ENCODE results near the gene HDAC7. TPM values are rescaled to one million over a fixed set of nuclear protein-coding genes. Genes with fewer than 3 reads are reported as not detected.

HDAC7 gene
- total RNA-seq, 1 donor from 2014 or later, result 253 TPM

DNA sequence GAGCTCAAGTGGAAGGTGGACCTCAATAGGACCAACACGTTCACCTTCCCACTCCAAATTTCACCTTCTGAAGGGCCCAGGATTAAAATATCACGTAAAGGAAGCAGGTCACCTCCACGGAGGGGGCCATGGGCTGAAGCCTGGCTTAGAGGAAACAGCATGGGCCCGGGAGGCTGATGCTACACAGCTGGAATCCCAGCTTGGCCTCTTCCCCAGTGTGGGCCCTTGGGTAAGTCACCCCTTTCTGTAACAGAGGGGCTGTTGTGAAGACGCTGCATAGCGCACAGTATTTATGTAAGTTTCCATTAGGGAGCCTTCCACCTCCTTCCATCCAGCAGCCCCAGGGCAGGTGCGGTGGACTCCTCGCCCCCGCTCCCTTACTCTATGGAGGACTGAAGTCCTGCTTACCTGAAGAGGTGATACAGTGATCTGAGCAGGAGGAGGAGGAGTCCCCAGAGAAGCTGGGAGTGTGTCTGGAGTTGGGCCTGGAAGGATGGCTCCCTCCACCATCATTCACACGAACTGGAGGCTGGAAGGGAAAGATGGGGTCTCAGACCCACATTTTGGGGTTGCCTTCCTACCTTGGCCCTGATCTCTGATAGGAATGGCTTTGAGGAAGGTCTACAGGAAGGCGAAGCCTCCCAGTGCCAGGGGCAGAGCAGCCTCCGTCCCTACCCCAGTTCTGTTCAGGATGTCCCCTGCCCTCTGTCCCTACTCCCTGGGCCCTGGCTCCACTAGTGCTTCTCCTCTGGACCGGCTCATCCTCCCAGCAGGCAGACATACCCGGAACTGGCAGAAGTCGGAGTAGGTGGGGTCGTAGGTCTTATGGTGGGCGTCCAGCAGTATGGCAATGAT is 37.2 kb upstream of the HDAC7 start:
- H3K9me3 Mint-ChIP-seq, result no peaks in the 10 kb centered on the region
- H3K36me3 Mint-ChIP-seq (ENCODE audit: low read depth), result peaks cover 91% of the 10 kb centered on the region
- H3K4me1 Mint-ChIP-seq (ENCODE audit: low read depth), result peaks cover 38% of the 10 kb centered on the region
- no peak overlapping the region for H3K4me3 Mint-ChIP-seq (ENCODE audit: low read depth)
- peak overlapping the region; percentile 99 for H3K27ac Mint-ChIP-seq
- no peaks in the 10 kb centered on the region for H3K27me3 Mint-ChIP-seq (ENCODE audit: low read depth)
- intact Hi-C loops (cut with micrococcal nuclease), result no loop called here
- no peak for DNase-seq (ENCODE audit: low spot score)

GRCh38 chr12:47856094-47856493 is 36.4 kb upstream of the HDAC7 start:
- no peak for DNase-seq (ENCODE audit: low spot score)
- Mint-ChIP-seq H3K9me3 (no peaks in the 10 kb centered on the region), H3K4me1 (ENCODE audit: low read depth) (peaks cover 38% of the 10 kb centered on the region), H3K27ac (peak overlapping the region; percentile 25), H3K36me3 (ENCODE audit: low read depth) (peaks cover 91% of the 10 kb centered on the region), H3K4me3 (ENCODE audit: low read depth) (no peak overlapping the region), H3K27me3 (ENCODE audit: low read depth) (no peaks in the 10 kb centered on the region)
- intact Hi-C loops (cut with micrococcal nuclease), result no loop called here

DNA sequence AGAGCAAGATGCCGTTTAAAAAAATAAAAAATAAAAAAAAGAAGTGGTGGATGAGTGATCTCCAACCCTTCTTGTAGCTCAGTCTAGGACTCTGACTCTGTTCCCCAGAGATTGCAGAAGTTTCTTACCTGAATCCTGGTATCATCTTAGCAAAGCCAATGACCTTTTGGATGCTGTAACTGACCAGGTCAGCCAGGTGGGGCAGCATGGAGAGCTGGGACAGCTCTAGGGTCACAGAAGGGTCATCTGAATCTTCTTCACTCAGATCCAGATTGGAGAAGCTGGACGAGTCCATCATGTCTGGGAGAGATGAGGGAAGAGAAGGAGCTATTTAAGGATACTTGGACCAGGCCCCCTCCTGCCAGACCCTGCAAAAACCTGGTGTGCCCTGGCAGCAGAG is 35.8 kb upstream of the HDAC7 start:
- Mint-ChIP-seq H3K27ac (no peak overlapping the region), H3K4me1 (ENCODE audit: low read depth) (peaks cover 36% of the 10 kb centered on the region)
- intact Hi-C loops (cut with micrococcal nuclease), result no loop called here

GRCh38 chr12:47854531-47854930 is 34.8 kb upstream of the HDAC7 start:
- intact Hi-C loops (cut with micrococcal nuclease), result no loop called here
- peaks cover 90% of the 10 kb centered on the region for H3K36me3 Mint-ChIP-seq (ENCODE audit: low read depth)
- H3K4me3 Mint-ChIP-seq (ENCODE audit: low read depth), result no peak overlapping the region
- no peaks in the 10 kb centered on the region for H3K9me3 Mint-ChIP-seq
- no peaks in the 10 kb centered on the region for H3K27me3 Mint-ChIP-seq (ENCODE audit: low read depth)
- DNase-seq (ENCODE audit: low spot score), result no peak
- H3K27ac Mint-ChIP-seq, result peak overlapping the region; percentile 17
- peaks cover 29% of the 10 kb centered on the region for H3K4me1 Mint-ChIP-seq (ENCODE audit: low read depth)

More for the DNA sequence above, 35.8 kb upstream of the HDAC7 start:
- no peak overlapping the region for H3K4me3 Mint-ChIP-seq (ENCODE audit: low read depth)
- no peaks in the 10 kb centered on the region for H3K9me3 Mint-ChIP-seq
- peaks cover 91% of the 10 kb centered on the region for H3K36me3 Mint-ChIP-seq (ENCODE audit: low read depth)
- no peak for DNase-seq (ENCODE audit: low spot score)
- no peaks in the 10 kb centered on the region for H3K27me3 Mint-ChIP-seq (ENCODE audit: low read depth)

GRCh38 chr12:47852096-47852571 is 32.4 kb upstream of the HDAC7 start:
- Mint-ChIP-seq H3K27ac (peak overlapping the region; percentile 61), H3K27me3 (ENCODE audit: low read depth) (no peaks in the 10 kb centered on the region), H3K4me3 (ENCODE audit: low read depth) (no peak overlapping the region), H3K4me1 (ENCODE audit: low read depth) (peaks cover 20% of the 10 kb centered on the region), H3K36me3 (ENCODE audit: low read depth) (peaks cover 85% of the 10 kb centered on the region), H3K9me3 (no peaks in the 10 kb centered on the region)
- DNase-seq (ENCODE audit: low spot score), result no peak
- intact Hi-C loops (cut with micrococcal nuclease), result no loop called here

- intact Hi-C loops (cut with micrococcal nuclease), result no loop called here
- H3K27me3 Mint-ChIP-seq (ENCODE audit: low read depth), result no peaks in the 10 kb centered on the region
- H3K9me3 Mint-ChIP-seq, result no peaks in the 10 kb centered on the region
- no peak for DNase-seq (ENCODE audit: low spot score)
- H3K4me1 Mint-ChIP-seq (ENCODE audit: low read depth), result peaks cover 20% of the 10 kb centered on the region
- peaks cover 85% of the 10 kb centered on the region for H3K36me3 Mint-ChIP-seq (ENCODE audit: low read depth)
- no peak overlapping the region for H3K4me3 Mint-ChIP-seq (ENCODE audit: low read depth)
- peak overlapping the region; percentile 61 for H3K27ac Mint-ChIP-seq
Observed at GRCh38 chr12:47851303-47851952, 31.7 kb upstream of the HDAC7 start.

DNA sequence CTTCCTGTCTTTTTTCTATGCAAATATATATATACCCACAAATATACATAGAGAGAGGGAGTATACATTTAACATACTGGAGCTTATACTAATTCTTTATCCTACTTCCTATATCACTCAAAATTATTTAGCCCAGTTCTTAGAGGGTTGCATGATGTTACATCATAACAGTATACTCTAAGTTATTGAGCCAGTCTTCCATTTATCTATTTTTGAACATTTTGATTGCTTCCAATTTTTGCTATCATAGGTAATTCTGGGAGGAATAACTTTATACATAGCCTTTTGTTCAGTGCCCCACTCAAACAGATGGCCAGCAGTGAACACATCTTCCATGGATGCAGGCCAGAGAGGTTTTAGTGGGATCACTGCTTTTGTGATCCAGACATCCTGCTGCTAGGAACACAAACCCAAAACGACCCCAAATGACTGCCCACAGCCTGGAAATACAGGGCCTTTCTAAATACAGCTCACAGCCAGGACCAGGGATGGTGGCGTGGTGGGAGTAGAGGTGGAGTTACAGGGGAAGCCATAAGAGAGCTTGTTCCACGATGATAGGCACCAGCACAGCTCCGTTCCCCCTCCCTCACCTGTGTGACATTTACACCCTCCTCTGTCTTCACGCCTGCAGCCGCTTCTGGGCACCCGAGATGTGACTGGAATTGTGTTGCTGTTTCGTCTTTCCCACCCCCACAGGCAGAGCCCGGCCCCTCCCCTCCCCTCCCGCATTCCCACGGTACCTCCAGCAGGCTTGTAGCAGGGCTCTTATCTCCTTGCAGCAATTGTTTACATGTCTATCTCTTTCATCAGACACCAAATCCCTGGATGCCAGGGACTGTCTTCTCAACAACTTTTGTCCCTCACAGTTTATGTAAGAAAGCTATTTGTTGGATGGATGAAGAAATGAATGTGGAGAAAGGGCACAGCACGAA is 30.7 kb upstream of the HDAC7 start:
- no peaks in the 10 kb centered on the region for H3K9me3 Mint-ChIP-seq
- no peak overlapping the region for H3K4me3 Mint-ChIP-seq (ENCODE audit: low read depth)
- peaks cover 85% of the 10 kb centered on the region for H3K36me3 Mint-ChIP-seq (ENCODE audit: low read depth)
- no peak for DNase-seq (ENCODE audit: low spot score)
- intact Hi-C loops (cut with micrococcal nuclease), result no loop called here
- H3K27me3 Mint-ChIP-seq (ENCODE audit: low read depth), result no peaks in the 10 kb centered on the region
- H3K4me1 Mint-ChIP-seq (ENCODE audit: low read depth), result peaks cover 20% of the 10 kb centered on the region
- H3K27ac Mint-ChIP-seq, result peak overlapping the region; percentile 43

GRCh38 chr12:47849261-47849660 is 29.6 kb upstream of the HDAC7 start:
- H3K27ac Mint-ChIP-seq, result no peak overlapping the region

DNA sequence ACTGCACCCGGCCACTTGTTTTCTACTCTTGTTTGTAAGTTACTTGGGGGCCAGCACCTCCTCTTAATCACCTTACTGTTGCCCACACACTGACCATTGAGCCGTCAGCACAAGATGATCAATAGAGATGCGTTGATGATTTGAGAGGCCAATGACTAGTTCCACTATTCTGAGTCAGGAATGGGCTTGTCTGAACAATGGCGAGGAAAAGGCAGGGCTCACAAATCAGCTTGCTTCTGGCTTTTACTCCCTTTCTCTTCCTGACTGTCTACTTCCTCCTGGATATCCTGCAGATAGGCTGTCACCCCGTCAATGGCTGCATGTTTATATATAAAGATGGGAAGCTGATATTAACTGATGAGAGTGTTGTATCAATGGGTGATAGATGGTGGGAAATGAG is 29.1 kb upstream of the HDAC7 start:
- Mint-ChIP-seq H3K36me3 (ENCODE audit: low read depth) (peaks cover 89% of the 10 kb centered on the region), H3K4me1 (ENCODE audit: low read depth) (peaks cover 20% of the 10 kb centered on the region), H3K9me3 (no peaks in the 10 kb centered on the region), H3K27ac (peak overlapping the region; percentile 21), H3K27me3 (ENCODE audit: low read depth) (no peaks in the 10 kb centered on the region), H3K4me3 (ENCODE audit: low read depth) (no peak overlapping the region)
- intact Hi-C loops (cut with micrococcal nuclease), result no loop called here
- DNase-seq (ENCODE audit: low spot score), result no peak

More at GRCh38 chr12:47849261-47849660, 29.6 kb upstream of the HDAC7 start:
- peaks cover 20% of the 10 kb centered on the region for H3K4me1 Mint-ChIP-seq (ENCODE audit: low read depth)
- peaks cover 89% of the 10 kb centered on the region for H3K36me3 Mint-ChIP-seq (ENCODE audit: low read depth)
- no peak overlapping the region for H3K4me3 Mint-ChIP-seq (ENCODE audit: low read depth)
- intact Hi-C loops (cut with micrococcal nuclease), result no loop called here
- H3K9me3 Mint-ChIP-seq, result no peaks in the 10 kb centered on the region
- no peak for DNase-seq (ENCODE audit: low spot score)
- no peaks in the 10 kb centered on the region for H3K27me3 Mint-ChIP-seq (ENCODE audit: low read depth)

GRCh38 chr12:47846294-47846996 is 26.7 kb upstream of the HDAC7 start:
- no peak overlapping the region for H3K4me3 Mint-ChIP-seq (ENCODE audit: low read depth)
- H3K27ac Mint-ChIP-seq, result no peak overlapping the region
- H3K9me3 Mint-ChIP-seq, result no peaks in the 10 kb centered on the region
- DNase-seq (ENCODE audit: low spot score), result no peak
- peaks cover 13% of the 10 kb centered on the region for H3K4me1 Mint-ChIP-seq (ENCODE audit: low read depth)
- peaks cover 89% of the 10 kb centered on the region for H3K36me3 Mint-ChIP-seq (ENCODE audit: low read depth)
- intact Hi-C loops (cut with micrococcal nuclease), result no loop called here
- H3K27me3 Mint-ChIP-seq (ENCODE audit: low read depth), result no peaks in the 10 kb centered on the region

GRCh38 chr12:47845081-47845480 is 25.4 kb upstream of the HDAC7 start:
- H3K9me3 Mint-ChIP-seq, result no peaks in the 10 kb centered on the region
- no peaks in the 10 kb centered on the region for H3K27me3 Mint-ChIP-seq (ENCODE audit: low read depth)
- DNase-seq (ENCODE audit: low spot score), result no peak
- peaks cover 4% of the 10 kb centered on the region for H3K4me1 Mint-ChIP-seq (ENCODE audit: low read depth)
- no peak overlapping the region for H3K27ac Mint-ChIP-seq
- intact Hi-C loops (cut with micrococcal nuclease), result no loop called here
- no peak overlapping the region for H3K4me3 Mint-ChIP-seq (ENCODE audit: low read depth)
- H3K36me3 Mint-ChIP-seq (ENCODE audit: low read depth), result peaks cover 76% of the 10 kb centered on the region
